ENCODE data around the gene B3GNT9. TPM values are rescaled to one million over a fixed set of nuclear protein-coding genes. Genes with fewer than 3 reads are reported as not detected.

The B3GNT9 gene
- total and polyA plus RNA-seq, 2 of the 8 experiments (the other 6 are each of a cell fraction or from before 2014, with no cell fraction given), result 3.5 to 9.0 TPM

GRCh38 chr16:67105881-67106280 lies 44.9 kb downstream of the B3GNT9 start (continued):
- TF ChIP-seq CTCF (IDR thresholded peaks at IDR 0.05; ENCODE audit: control extremely low read depth in 1 of 3, insufficient read depth in 1 of 3, low read depth in 1 of 3, low read length in 3 of 3), result no peak
